Activated CD4-positive, alpha-beta T cell treated with anti-CD3 and anti-CD28 coated beads, Interleukin-2, Interleukin-4, amounts not matched to agents 100 ng/mL and 50 ng/mL, durations not matched to agents 16 hours and 8 hours (primary cell): ENCODE data around the gene AQP1.

ENCODE experiments used
- DNase-seq: peaks from one replicate; pipeline ENCODE4 v3.0.0-alpha.2; 2020; ENCODE audit warnings: low spot score

Gene AQP1

DNA sequence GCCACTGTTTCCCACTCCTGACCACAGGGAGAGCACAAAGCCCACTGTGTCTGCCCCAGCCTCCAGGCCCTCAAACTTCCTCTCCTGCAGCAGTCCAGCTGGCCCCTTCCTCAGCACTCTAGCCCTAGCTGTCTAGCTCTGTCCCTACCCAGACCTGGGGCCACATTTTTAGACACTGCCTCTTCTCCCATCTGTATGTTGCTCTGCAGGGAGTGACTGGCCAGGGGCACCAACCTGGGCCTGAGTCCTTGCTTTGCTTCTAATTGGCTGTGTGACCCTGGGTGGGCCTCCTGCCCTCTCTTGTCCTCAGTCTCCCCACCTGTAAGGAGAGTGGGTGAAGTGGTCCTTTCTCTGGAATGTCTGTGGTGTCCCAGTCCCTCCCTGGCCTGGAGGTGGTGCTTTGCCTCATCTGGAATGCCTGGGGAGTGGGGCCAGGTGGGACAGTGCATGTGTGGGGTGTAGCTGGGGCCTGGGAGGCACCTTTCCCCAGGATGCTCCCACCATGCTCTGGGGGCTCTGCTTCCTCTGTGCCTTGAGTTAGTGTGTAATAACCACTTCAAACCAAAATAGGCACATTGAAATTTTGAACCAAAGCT lies 25.1 kb downstream of the AQP1 start:
- DNase-seq: no peak

GRCh38 chr7:30937416-30937815 lies 25.8 kb downstream of the AQP1 start:
- no peak for DNase-seq

DNA sequence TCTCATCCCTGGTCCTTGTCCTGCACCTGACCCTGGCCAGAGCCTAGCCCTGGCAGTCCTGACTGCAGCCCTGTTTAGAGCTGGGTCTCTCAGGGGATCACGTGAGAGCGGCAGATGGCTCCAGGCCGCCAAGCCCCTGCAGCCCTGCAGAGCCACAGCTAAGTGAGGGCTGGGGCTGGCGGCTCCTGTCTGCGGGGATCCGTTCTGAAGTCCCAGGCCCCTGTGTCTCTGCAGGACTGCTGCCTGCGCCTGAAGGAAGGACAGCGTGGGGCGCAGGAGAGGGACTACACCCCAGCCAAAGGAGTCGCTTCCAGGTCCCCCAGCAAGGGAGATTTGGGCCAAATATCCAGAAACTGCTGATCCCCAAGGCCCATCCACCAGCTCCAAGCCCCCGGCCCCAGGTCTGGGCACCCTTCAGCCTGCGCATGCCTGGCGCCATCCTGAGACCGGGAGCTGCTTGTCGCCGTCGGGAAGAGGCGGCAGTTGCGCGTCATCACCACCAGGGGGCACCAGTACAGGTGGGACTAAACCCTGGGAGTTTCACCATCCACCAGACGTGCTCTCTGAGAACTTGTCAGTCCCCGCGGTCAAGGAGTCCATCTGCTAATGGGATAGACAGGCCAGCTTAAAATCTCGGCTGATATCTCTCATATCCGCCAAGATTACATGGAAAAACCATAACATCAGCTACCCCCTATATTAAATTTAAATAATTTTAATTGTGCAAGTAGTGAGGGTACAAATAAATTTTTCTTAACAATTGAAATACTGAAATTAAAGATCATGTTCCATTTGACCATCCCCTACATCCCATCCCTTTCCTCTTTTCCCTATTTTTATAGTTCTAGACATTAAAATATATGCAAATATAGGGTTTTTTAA lies 27.0 kb downstream of the AQP1 start:
- peak; percentile 74 for DNase-seq

DNA sequence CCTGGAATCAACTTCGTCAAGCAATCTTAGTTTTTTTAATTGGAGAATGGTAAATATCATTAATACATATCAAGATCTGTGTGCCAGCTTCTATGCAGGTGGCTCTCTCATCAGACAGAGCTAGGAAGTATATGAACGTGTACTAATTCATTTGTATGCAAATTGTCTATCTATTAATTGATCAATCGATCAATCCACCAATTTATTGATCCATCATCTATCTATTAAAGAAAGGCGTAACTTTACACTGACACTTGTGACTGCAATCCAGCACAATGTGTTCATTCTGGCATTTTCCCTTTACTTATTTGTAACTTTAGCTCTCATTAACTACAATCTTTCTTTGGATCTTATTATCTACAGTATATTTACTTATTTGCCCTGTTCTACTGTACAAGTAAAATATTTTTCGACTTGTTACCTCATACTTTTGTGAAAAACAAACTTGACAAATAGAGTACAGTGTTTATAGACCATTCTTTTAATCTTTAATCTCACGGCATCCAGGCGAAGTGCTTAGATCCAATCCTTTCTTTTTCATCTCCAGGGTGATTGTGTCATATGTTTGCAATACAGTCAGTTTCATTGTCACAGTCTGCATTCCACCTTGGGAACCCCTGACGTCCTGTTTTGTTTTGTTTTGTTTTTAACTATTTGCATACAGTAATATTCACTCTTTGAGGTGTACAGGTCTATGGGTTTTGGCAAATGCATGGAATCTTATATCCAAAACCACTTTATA lies 30.1 kb downstream of the AQP1 start:
- DNase-seq: no peak

GRCh38 chr7:30950197-30950596 lies 38.5 kb downstream of the AQP1 start:
- DNase-seq: no peak

- DNase-seq: no peak
Measured at GRCh38 chr7:30954914-30955313, 43.3 kb downstream of the AQP1 start.

DNA sequence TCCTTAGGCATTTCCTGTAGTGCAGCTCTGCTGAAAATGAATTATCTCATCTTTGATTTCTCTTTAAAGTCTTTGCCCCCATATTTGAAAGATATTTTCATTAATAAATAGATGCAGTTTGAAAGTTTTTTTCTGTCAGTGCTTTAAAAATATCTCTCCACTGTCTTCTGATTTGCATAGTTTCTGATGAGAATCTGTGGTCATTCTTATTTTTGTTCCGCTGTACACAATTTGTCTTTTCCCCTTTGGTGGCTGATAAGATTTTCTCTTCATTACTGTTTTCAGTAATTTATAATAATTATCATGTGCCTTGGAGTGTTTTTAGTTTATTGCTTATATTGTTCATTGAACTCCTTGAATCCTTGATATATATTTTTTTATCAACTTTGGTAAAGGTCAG lies 45.1 kb downstream of the AQP1 start:
- DNase-seq: no peak

DNA sequence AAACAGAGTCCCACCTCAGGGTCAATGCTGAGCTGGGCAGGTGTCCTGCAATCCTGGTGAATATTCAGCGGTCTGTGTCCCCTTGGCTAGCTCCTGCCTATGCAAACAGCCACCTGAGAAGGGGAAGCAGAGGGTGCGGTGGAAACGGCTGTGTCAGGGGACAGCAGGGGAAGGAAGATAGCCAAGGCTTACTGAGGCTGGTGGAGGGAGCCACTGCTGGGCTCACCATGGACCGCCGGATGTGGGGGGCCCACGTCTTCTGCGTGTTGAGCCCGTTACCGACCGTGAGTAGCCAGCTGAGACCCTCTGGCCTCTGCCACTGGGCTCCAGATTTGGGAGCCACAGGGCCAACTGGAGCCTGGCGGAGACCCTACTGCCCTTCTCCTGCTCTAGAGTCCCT lies 52.2 kb downstream of the AQP1 start, which contains the start of gene GHRHR:
Gene GHRHR, plus strand, starts transcription at position 112 of the 400 bp plus-strand sequence. Its CDS starts 116 bp downstream, at position 228.
- no peak for DNase-seq

DNA sequence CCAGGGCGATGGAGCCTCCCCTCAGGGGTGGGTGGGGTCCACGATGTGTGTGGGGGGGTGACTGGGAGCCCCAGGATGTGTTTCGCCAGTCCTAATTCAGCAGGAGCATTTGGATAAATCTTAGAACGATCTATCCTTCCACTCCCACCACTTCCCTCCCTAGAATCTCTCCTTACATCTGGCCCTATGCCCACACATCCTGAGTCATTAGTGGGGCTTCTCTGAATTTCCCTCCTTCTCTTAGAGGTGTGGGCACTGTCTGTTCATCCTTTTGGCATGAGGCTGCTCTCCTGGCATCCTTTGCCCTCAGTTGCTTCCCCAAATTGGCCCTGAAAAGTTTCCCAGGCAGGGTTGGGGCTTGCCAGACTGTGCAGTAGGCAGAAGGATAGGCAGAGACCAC lies 53.7 kb downstream of the AQP1 start:
- no peak for DNase-seq

DNA sequence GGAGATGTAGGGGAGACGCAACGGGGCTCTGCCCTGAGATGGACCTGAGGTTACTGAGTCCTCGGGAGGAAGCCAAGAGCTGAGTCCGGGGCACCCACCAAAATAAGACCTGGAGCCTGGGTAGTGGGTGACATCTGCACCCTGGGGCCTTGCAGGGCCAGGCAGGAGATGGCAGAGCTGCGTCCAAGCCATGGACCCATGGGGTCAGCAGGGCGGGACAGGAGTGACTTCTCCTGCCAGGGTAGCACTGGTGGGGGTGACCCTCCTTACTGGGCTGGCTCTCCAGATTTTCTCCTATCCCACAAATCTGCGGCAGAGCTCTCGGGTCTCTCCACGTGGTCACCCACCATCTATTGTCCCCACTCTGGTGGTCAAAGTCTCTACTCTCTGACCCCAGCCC lies 54.2 kb downstream of the AQP1 start:
- no peak for DNase-seq

DNA sequence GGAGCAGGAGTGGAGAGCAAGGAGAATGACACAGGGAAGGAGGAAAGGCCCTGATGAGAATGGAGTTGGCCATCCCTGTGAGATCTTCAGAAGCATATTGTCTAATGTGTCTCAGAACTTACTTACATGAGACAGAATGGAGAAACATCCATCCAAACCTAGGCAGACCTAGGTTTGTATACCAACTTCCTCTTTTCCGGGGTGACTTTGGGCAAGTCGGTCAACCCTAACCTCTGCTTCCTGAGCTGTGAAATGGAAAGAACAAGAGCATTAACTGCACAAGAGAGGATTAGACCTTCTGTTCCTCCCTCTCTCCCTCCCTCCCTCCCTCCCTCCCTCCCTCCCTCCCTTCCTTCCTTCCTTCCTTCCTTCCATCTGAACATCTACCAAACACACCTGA lies 56.6 kb downstream of the AQP1 start:
- no peak for DNase-seq

GRCh38 chr7:30968747-30969603 lies 57.3 kb downstream of the AQP1 start:
- DNase-seq: no peak

DNA sequence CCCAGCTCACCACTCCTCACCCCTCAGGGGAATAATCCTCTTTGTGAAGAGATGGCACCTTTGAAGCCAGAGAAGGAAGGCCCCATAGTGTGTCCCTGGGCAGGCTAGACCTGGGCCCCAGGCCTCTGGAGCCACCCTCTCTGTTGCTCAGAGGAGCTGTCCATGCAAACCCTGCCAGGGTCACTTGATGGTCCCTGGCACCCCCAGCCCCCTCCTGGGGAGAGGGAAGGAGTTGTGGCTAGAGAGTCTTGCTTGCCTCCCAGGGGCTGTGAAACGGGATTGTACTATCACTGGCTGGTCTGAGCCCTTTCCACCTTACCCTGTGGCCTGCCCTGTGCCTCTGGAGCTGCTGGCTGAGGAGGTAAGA lies 57.9 kb downstream of the AQP1 start:
- DNase-seq: no peak

- DNase-seq: no peak
Measured at GRCh38 chr7:30970074-30970473, 58.4 kb downstream of the AQP1 start.

- DNase-seq: no peak
Measured at GRCh38 chr7:30970594-30971094, 59.0 kb downstream of the AQP1 start.

GRCh38 chr7:30971440-30971839 lies 59.8 kb downstream of the AQP1 start:
- no peak for DNase-seq

GRCh38 chr7:30971840-30972563 lies 60.3 kb downstream of the AQP1 start:
- DNase-seq: no peak

DNA sequence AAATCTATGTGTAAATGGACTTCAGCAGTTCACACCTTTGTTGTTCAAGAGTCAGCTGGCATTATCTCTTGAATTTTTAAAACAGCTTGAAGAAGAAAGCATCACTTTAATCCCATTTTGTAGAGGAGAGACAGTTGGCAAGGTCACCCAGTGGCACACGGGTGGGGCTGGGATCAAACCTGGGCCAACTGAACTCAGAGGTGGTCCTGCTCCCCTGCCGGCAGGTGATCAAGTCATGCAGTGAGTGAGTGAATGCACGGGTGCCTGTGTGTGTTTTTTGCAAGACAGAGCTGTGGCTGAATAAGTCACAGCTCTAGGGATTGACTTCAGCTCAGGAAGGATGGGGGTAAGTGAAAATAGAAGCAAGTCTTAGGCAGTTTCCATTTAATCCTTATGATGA lies 61.6 kb downstream of the AQP1 start:
- DNase-seq: no peak

GRCh38 chr7:30973791-30974604 lies 62.3 kb downstream of the AQP1 start:
- no peak for DNase-seq

- peak; percentile 72 for DNase-seq
Measured at GRCh38 chr7:30974605-30975255, 63.1 kb downstream of the AQP1 start.
